Gastrocnemius medialis (tissue), 4 donors: Measurements from ENCODE around the gene ZNF516. TPM values are rescaled to one million over a fixed set of nuclear protein-coding genes. Genes with fewer than 3 reads are reported as not detected.
"Not testable (repeated sequence)": the region's sequence is repeated elsewhere in the genome, so short reads cannot be mapped to it uniquely, and the experiment has no call there.

Experiments
- ATAC-seq, 2 donors: fragments of 150-250 bp; one replicate each; pipeline ENCODE4 v1.9.1; 2016
- DNase-seq, 2 donors: peaks; one replicate each; pipeline ENCODE4 v3.0.0-alpha.2; 2019
- H3K27ac ChIP-seq, 4 donors: fragments of 200-600 bp; sonication (generic); 1 replicate in 1 of 4; 2 replicates in 3 of 4; pipeline ENCODE4 v1.5.1; 2016 to 2018; ENCODE audit warnings: mild to moderate bottlenecking in 2 of 4, moderate library complexity in 1 of 4
- H3K27me3 ChIP-seq, 3 donors: fragments of 200-600 bp; sonication (generic) in 2 of 3; 1 replicate in 1 of 3; 2 replicates in 2 of 3; pipeline versions ENCODE4 v1.5.1 to v1.6.0; 2016 to 2019; ENCODE audit warnings: mild to moderate bottlenecking in 1 of 3, moderate library complexity in 1 of 3
- H3K36me3 ChIP-seq, 2 donors: fragments of 200-600 bp; sonication (generic) in 1 of 2; one replicate each; pipeline ENCODE4 v1.5.1; 2017 to 2018
- H3K4me1 ChIP-seq, 2 donors: fragments of 200-600 bp; sonication (generic) in 1 of 2; one replicate each; pipeline ENCODE4 v1.5.1; 2016 to 2017; ENCODE audit warnings: mild to moderate bottlenecking in 2 of 2
- H3K4me3 ChIP-seq, 4 donors: fragments of 200-600 bp; sonication (generic) in 3 of 4; 1 replicate in 1 of 4; 2 replicates in 3 of 4; pipeline ENCODE4 v1.5.1; 2016 to 2019; ENCODE audit warnings: mild to moderate bottlenecking in 2 of 4
- H3K9me3 ChIP-seq, 3 donors: fragments of 200-600 bp; sonication (generic) in 2 of 3; 1 replicate in 1 of 3; 2 replicates in 2 of 3; pipeline ENCODE4 v1.5.1; 2016 to 2019
- CTCF ChIP-seq, 5 experiments: fragments of 450-650 bp in 3 of 5; fragments of 200-600 bp in 2 of 5; sonication (generic) in 2 of 5; IDR thresholded peaks in 4 of 5; conservative IDR thresholded peaks in 1 of 5; 1 replicate in 4 of 5; 2 replicates in 1 of 5; pipeline ENCODE4 v1.5.1; 2016 to 2019; ENCODE audit warnings: antibody characterized with exemption in 5 of 5, mild to moderate bottlenecking in 3 of 5, moderate library complexity in 3 of 5
- POLR2A ChIP-seq, 2 donors: fragments of 450-650 bp; IDR thresholded peaks; one replicate each; pipeline ENCODE4 v1.6.1; 2017; ENCODE audit warnings: antibody characterized with exemption in 2 of 2, mild to moderate bottlenecking in 2 of 2, moderate library complexity in 2 of 2
- in situ Hi-C, 4 donors: fragments of 200-750 bp; cut with MboI; loops; one replicate each; pipeline versions ENCODE4 v1.15.0 to v1.8.0; 2017; ENCODE audit warnings: low sequenced_read_pairs in 4 of 4
- intact Hi-C: fragments of 100-400 bp; cut with DNase I; formaldehyde crosslinking; loops from one replicate; pipeline ENCODE4 v1.15.1; 2023; ENCODE audit warnings: low total_unique reads
- total RNA-seq, 4 donors: library from RNA; depleted of rRNA; stranded (reverse); fragments of >200 nt; gene quantifications; one replicate each; pipeline versions ENCODE4 v1.1.0 to v1.2.3, GENCODE V29; 2016

ZNF516 gene
- total RNA-seq: 10 to 100 TPM in 3 of 4 donors, 1 to 10 TPM in 1; 8.4 to 19.3 (median 12.4) TPM

GRCh38 chr18:76495006-76495370 is at the start of gene ZNF516:
ZNF516 (minus strand) TSS chr18:76495242; CDS start chr18:76443054, 52,188 bp downstream.
- in situ Hi-C loops (no loop called here), intact Hi-C loops (loop anchor here (10.0 kb wide), 3 partner anchors 570 to 1290 kb away; partner anchors contain the start of genes MBP and PTGR3)
- TF ChIP-seq CTCF (IDR thresholded peaks at IDR 0.05 in 4 of 5, conservative IDR thresholded peaks at IDR 0.05 in 1 of 5) (no peak), POLR2A (IDR thresholded peaks at IDR 0.05) (no peak)
- DNase-seq: peak in 1 of 2 donors; percentile 40
- Histone ChIP-seq H3K4me1 (peaks cover 6 to 7% of the 10 kb centered on the region in 2 donors), H3K27me3 (no peaks in the 10 kb centered on the region), H3K27ac (peak within 1 kb of the TSS; percentile 82 to 99 (median 96)), H3K9me3 (no peaks in the 10 kb centered on the region), H3K4me3 (peak within 1 kb of the TSS; percentile 85 to 100 (median 87)), H3K36me3 (no peaks in the 10 kb centered on the region)
- peak; percentile 22 to 26 for ATAC-seq

GRCh38 chr18:76538846-76539245 is 43.8 kb upstream of the ZNF516 start:
- ATAC-seq: no peak
- DNase-seq: no peak
- no peaks in the 10 kb centered on the region for H3K4me1 ChIP-seq
- no peaks in the 10 kb centered on the region for H3K9me3 ChIP-seq
- TF ChIP-seq POLR2A (IDR thresholded peaks at IDR 0.05) (no peak), CTCF (IDR thresholded peaks at IDR 0.05 in 4 of 5, conservative IDR thresholded peaks at IDR 0.05 in 1 of 5) (no peak)
- H3K4me3 ChIP-seq: no peak overlapping the region
- no peak overlapping the region for H3K27ac ChIP-seq
- in situ Hi-C loops: no loop called here
- peaks cover 0 to 7% (median 0%) of the 10 kb centered on the region in 3 donors for H3K27me3 ChIP-seq
- H3K36me3 ChIP-seq: no peaks in the 10 kb centered on the region
- intact Hi-C loops: no loop called here

GRCh38 chr18:76537621-76538020 is 42.6 kb upstream of the ZNF516 start:
- ATAC-seq (no peak), DNase-seq (no peak)
- no peak overlapping the region for H3K27ac ChIP-seq
- H3K4me1 ChIP-seq: no peaks in the 10 kb centered on the region
- intact Hi-C loops (no loop called here), in situ Hi-C loops (no loop called here)
- no peaks in the 10 kb centered on the region for H3K36me3 ChIP-seq
- H3K4me3 ChIP-seq: no peak overlapping the region
- no peaks in the 10 kb centered on the region for H3K9me3 ChIP-seq
- TF ChIP-seq CTCF (IDR thresholded peaks at IDR 0.05 in 4 of 5, conservative IDR thresholded peaks at IDR 0.05 in 1 of 5): no peak
- no peak for TF ChIP-seq POLR2A (IDR thresholded peaks at IDR 0.05)
- H3K27me3 ChIP-seq: peaks cover 0 to 2% (median 0%) of the 10 kb centered on the region in 3 donors

- H3K36me3 ChIP-seq, H3K27me3 ChIP-seq, intact Hi-C loops, H3K9me3 ChIP-seq, ATAC-seq, in situ Hi-C loops, H3K4me3 ChIP-seq, H3K27ac ChIP-seq, H3K4me1 ChIP-seq, DNase-seq: not testable (repeated sequence)
Observed at GRCh38 chr18:76536593-76536992, 41.6 kb upstream of the ZNF516 start.

GRCh38 chr18:76532875-76533274 is 37.8 kb upstream of the ZNF516 start:
- intact Hi-C loops: no loop called here
- Histone ChIP-seq H3K4me1 (peaks cover 0 to 9% of the 10 kb centered on the region in 2 donors), H3K9me3 (no peaks in the 10 kb centered on the region), H3K27ac (no peak overlapping the region), H3K36me3 (no peaks in the 10 kb centered on the region), H3K4me3 (no peak overlapping the region), H3K27me3 (peaks cover 0 to 15% (median 12%) of the 10 kb centered on the region in 3 donors)
- ATAC-seq: no peak
- DNase-seq: no peak
- in situ Hi-C loops: no loop called here
- TF ChIP-seq POLR2A (IDR thresholded peaks at IDR 0.05) (no peak), CTCF (IDR thresholded peaks at IDR 0.05 in 4 of 5, conservative IDR thresholded peaks at IDR 0.05 in 1 of 5) (no peak)
